NCI-H345 (cell line): ENCODE results near the gene SLC39A13.

Source experiments
- DNase-seq: peaks from one replicate; lab custom pipeline; 2025; lab: John Stamatoyannopoulos, UW

The SLC39A13 gene

DNA sequence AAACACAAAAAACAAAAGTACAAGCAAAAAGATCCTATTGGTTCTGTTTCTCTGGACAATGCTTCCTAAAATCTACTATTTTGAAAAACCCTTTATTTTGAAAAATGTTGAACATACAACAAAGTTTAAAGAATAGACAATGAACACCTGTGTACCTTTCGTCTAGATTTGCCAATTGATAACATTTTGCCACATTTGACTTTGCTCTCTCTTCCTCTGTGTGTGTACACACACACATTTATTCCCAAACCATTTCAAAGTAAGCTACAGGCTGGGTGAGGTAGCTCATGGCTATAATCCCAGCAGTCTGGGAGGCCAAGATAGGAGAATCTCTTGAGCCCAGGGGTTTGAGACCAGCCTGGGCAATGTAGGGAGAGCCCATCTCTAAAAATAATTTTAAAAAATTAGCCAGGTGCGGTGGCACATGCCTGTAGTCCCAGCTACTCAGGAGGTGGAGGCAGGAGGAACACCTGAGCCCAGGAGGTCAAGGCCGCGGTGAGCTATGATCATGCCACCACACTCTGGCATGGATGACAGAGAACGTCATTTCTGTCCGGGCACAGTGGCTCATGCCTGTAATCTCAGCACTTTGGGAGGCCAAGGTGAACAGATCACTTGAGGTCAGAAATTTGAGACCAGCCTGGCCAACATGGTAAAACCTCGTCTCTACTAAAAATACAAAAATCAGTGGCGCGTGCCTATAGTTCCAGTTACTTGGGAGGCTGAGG lies 23.1 kb downstream of the SLC39A13 start:
- no peak for DNase-seq

DNA sequence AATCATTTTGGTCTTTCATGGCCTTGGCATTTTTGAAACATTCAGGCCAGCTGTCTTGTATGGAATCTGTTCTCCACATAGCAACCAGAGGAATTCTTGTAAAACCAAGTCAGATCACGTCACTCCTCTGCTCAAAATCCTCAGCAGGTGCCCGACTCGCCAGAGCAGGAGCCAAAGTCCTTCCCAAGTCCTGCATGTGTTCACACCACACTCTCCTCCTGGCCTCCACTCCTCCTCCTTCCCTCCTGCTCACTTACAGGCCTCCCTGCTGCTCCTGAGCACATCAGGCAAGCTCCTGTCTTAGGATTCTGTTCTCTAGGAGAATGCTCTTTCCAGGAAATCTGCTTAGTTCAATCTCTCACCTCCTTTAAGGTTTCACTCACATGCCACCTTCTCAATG lies 24.8 kb downstream of the SLC39A13 start:
- DNase-seq, result no peak

DNA sequence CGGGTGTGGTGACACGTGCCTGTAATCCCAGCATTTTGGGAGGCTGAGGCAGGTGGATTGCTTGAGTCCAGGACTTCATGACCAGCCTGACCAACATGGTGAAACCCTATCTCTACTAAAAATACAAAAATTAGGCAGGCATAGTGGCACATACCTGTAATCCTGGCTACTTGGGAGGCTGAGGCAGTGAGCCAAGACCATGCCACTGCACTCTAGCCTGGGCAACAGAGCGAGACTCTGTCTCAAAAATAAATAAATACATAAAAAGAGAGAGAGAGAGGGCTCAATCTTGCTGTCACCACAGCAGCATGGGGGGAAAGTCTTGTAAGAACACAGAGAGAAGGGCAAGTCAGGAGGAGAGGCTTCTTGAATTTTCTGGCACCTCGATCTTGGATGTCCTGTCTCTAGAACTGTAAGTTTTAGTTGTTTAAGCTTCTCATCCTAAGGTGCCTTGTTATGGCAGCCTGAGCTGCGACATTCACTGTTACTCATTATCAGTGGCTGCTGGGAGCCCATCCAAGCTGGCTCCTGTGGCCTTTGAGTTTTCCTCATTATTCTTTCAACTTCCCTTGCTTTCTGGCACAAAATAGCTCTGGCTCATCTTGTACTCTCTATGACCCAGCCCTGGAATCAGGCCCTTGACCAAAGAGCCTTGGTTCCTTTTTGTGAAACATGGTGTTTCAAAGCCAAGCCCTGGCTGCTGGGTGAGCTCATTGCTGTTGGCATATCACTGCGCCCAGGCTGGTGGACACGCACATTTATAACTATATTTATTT lies 25.8 kb downstream of the SLC39A13 start:
- DNase-seq, result no peak

DNA sequence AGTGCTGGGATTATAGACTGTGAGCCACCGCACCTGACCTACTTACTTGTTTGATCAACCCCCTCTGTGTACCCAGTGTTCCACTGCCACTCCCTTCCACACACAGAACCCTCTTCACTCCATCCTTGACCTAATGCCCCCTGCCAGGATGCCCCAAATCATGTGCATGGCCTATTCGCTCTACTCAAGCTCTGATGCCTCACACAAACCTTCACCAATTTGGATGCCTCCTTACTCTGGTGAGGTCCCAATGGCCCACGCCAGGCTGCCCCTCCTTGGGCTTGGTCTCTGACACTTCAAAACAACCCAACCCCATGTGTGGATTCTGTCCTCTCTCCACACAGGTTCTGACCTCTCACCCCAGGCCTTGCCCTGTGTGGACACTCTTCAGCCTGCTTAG lies 27.3 kb downstream of the SLC39A13 start:
- DNase-seq, result no peak

DNA sequence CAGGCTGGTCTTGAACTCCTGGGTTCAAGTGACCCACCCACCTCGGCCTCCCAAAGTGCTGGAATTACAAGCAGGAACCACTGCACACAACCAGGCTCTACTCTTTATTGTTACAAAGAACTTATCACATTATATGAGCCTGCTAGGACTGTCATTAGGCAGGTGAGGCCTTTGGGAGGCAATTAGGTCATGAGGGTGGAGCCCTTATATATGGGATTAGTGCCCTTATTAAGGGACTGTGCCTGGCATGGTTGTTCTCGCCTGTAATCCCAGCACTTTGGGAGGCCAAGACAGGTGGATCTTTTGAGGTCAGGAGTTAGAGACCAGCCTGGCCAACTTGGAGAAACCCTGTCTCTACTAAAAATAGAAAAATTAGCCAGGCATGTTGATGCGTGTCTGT lies 28.3 kb downstream of the SLC39A13 start:
- no peak for DNase-seq

DNA sequence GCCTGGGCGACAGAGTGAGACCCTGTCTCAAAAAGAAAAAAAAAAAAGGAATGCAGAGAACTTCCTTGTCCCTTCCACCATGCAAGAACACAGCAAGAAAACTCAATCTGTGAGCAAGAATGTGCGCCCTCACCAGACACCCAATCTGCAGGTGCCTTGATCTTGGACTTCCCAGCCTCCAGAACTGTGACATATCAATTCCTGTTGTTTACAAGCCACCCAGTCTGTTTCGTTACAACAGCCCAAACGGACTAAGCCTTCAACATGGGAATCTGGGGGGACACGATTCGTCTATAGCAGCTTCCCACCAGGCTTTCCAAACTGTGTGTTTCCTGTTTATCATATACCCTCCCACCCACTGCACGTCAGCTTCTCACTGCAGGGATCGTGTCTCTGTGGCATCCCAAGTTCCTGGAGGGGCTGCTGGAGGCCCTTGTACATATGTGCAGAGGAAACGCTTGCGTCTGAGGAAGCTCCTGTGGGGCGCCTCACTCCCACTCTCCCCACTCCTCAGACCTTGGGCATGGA lies 28.9 kb downstream of the SLC39A13 start:
- DNase-seq, result no peak

DNA sequence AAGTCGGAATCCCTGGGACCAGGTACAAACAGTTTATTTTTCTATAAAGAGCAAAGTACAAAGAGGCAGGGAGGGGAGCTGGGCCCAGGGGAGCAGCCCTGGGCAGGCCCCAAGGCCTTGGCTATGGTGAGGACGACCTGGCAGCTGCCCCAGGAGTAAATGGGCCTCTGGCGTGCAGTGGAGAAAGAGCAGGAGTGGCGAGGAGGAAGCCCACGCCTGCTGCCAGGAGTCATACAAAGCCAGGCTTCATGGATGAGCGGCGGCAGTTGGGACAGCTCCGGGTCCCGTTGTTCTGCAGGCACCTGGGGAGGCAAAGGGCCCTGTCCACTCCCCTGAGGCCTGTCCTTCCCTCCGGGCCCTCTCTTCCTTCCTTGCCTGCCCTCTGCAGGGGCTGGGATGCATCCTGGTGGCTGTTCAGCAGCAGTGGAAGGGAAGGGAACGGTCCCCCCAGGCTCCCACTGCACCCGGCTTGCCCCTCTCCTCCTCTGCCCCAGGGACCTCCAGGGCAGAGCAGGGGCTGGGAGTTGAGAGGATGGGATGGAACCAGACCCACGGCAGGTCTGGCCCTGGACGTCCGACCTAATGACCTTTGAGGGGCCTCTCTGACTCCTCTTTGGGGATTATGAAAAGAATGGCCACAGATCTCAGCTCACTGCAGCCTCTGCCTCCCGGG lies 29.5 kb downstream of the SLC39A13 start:
- peak; percentile 52 for DNase-seq

DNA sequence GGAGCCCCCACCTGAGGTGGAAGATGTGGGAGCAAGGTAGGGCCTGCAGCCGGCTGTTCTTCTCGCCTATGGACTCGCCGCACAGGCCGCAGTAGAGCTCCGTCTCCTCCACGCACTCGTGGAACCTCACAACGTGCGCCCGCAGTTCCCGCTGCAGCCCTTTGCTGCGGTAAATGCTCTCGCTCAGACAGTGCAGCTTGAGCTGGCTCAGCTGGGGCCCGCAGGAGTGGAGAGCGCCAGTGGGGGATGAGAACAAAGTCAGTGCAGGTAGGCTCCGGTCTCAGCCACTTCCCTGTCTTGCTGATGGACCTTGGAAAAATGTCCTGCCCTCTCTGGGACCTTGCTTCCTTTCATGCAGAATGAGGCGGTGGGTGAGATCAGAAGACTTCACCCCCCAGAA lies 30.3 kb downstream of the SLC39A13 start:
- no peak for DNase-seq

DNA sequence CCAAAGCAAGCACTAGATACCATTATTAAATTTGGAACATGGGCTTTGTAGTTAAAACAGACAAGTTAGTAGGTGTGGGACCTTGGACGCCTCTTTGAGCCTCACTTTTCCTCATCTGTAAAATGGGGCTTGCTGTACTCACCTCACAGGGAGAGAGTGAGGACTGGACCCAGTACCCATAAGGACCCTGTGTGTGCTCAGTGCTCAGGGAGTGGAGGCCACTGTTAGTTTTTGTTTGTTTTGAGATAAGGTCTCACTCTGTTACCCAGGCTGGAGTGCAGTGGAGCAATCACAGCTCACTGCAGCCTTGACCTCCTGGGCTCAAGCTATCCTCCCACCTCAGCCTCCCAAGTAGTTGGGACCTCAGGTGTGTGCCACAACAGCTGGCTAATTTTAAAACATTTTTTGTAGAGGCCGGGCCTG lies 31.7 kb downstream of the SLC39A13 start:
- DNase-seq, result no peak

DNA sequence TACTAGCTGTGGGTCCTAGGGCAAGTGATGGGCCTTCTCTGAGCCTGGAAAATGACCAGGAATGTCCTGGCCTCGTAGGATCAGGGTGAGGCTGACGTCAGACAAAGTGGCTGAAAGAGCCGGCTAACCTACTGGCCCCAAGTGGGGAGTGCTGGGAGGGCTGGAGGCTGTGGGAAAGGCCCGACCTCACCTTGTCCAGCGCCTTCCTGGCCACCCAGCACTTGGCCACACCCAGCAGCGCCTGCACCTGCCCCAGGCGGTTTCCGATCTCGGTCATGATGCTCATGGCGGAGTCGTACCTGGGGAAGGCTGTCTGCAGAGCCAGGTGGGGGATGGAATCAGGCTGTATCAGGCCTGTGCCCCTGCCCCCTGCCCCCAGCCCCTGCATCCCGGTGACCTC lies 33.0 kb downstream of the SLC39A13 start:
- no peak for DNase-seq

DNA sequence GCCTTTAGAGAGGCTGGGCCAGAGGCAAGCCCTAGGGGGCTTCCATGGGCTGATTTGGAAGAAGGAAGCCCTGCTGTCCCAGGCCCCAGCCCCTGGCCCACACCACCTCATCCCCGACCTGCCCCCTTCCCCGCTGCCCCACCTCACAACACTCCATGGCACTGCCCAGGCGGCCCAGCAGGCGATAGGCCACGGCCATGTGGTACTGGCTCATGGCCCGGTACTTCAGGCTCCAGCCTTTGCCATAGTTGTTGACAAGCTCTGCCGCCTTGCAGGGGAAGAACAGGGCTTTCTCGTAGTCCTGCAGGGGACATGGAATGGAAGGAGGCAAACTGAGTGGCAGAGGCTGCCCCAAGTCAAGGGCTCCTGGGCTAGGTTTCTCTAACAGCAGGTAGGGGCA lies 34.1 kb downstream of the SLC39A13 start:
- DNase-seq, result no peak

DNA sequence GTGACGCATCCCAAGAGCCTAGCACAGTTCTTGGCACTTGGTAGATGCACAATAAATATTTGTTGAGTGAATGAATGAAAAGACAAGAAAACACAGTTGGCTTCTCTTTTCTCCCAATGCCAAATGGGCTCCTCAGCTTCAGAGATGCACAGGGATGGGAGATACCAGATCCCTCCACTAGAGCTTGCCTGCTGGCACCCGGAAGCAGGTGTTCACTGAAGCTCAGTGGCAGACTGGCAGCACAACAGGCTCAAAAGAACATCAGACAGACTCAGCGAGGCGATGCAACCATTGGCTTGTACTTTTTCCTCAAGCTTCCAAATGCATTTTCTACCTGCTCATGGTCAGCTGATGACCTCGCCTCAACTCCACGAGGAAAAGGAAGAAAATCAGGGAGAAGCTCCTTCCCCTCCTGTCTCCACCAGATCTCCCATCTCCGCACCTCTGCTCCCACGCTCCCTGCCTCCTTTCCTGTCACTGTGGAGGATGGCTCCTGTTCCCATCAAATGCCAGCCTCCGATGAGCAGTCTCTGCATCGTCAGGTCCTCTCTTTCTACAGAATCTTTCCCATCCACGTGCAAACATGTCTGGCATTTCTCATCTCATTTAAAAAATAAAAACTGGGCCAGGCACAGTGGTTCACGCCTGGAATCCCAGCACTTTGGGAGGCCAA lies 34.8 kb downstream of the SLC39A13 start:
- peak; percentile 61 for DNase-seq

DNA sequence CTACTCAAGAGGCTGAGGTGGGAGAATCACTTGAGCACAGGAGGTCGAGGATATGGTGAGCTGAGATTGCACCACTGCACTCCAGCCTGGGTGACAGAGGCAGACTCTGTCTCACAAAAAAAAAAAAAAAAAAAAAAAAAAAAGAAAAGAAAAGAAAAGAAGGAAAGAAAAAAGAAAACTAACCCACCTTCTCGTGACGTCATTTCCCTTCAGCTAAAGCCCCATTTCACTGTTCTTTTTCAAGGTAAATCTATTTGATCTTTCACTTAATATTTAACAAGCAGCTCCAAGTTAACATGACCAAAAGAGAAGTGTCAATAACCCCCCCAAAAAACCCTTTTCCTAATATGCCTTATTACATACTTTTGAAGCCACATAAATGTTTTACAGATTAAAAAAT lies 35.4 kb downstream of the SLC39A13 start:
- no peak for DNase-seq

DNA sequence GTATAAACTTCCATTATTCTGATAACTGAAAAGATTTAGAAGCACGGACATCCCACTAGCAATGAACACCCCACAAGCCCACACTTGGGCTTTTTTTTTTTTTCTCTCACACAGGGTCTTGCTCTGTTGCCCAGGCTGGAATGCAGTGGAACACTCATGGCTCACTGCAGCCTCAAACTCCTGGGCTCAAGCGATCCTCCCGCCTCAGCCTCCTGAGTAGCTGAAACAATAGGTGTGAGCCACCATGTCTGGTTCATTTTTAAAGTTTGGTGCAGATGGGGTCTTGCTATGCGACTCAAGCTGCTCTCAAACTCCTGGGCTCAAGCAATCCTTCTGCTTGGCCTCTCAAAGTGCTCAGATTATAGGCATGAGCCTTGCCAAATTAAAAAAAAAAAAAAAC lies 37.5 kb downstream of the SLC39A13 start:
- DNase-seq, result no peak

DNA sequence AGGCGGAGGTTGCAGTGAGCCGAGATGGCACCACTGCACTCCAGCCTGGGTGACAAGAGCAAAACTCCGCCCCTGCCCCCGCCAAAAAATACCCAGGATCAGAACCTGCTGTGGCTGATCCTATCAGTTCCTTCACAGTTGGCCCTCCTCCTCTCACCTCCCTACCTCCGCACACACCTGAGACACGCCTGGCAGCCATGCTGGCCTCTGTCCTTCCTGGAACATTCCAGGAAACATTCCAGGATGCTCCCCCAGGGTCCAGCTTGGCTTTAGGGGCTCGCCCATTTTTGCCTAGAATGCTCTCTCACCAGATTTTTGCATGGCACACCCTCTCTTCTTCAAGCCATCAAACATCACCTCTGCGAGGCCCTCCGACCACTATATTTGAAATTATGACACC lies 38.4 kb downstream of the SLC39A13 start:
- no peak for DNase-seq

DNA sequence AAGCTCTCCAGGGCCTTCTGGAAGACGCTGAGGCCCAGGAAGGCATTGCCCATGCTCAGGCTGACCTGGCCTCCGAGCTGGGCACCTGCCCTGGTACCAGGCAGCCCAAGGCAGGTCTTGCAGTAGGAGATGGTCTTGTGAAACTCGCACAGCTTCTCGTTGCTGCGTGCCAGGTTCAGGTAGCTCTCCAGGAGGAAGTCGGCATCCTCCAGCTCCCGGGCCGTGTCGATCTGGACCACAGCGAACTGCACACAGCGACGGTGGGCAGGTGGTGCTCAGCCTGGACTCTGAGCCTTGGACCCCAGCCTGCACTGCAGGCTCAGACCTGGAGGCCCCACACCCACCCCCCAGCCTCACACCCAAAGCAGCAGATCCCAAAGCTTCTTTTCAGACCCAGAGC lies 39.5 kb downstream of the SLC39A13 start:
- no peak for DNase-seq

DNA sequence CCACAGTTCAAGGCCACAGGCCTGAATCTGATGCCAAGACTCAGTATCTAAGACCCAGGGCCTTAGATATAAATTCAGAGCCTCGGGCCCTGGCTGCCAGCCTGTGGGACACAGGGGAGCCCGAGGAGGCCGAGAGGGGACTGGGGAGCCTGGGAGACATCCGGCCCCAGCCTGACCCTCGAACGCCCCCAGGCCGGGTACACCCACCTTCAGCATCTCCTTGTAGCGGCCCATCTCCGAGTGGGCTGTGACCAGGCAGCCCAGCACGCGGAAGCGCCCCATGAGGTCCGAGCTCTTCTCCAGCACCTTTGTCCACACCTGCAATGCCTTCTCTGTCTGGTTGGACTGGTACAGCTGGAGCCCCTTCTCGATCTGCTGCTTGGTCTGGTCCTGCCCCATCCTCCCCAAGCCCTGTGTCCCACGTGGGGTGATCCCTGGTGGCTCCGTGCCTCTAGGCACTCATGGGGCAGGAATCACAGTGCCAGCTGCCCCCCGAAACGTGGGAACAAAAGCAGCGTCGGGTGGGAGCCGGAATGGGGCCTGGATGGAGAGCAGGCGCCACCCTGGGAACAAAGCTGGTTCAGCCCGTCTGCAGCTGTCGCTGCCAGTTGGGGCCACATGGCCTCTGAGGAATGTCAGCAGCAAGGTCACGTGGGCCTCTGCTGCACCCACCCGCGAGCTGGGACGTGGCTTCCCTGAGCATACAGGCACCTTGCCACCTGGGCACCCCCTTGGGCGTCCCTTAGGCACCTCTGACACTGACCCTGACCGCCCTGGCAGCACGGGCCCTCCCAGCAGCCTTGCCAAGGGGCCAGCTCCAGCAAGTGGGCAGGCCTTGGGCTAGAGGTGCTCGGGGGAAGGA lies 40.4 kb downstream of the SLC39A13 start, which contains the start of gene RAPSN:
Gene RAPSN (minus strand): TSS at position 571 of the 862 bp plus-strand sequence. CDS start 172 bp downstream, at position 399.
- no peak for DNase-seq

DNA sequence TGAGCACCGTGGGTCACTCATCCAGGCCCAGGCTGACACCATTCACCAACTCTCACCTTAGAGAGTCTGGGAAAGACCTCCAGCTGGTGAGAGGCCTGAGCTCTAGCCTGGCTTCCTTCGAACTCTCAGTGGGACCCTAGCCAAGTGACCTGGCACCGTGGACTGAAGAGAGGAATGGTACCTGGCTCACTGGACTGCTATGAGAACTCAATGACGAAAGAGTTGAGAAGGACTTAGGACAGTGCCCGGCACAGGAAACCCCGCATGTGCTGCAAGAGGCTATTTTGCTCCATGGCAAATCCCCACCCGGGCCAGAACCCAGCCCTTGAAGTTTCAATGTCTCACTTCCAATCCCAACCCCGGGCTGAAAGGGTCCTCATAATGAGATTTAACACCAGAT lies 41.2 kb downstream of the SLC39A13 start:
- no peak for DNase-seq

DNA sequence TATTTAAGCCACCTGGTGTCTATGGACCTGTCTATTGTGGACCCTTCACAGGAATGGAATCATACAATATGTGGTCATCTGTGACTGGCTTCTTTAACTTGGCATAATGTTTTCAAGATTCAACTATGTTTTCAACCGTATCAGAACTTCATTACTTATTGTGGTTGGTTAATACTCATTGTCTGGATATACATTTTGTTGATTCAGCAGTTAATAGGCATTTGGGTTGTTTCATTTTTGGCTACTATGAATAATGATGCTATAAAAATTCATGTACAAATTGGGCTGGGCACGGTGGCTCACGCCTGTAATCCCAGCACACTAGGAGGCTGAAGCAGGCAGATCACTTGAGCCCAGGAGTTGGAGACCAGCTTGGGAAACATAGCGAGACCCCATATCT lies 43.0 kb downstream of the SLC39A13 start:
- DNase-seq, result no peak

DNA sequence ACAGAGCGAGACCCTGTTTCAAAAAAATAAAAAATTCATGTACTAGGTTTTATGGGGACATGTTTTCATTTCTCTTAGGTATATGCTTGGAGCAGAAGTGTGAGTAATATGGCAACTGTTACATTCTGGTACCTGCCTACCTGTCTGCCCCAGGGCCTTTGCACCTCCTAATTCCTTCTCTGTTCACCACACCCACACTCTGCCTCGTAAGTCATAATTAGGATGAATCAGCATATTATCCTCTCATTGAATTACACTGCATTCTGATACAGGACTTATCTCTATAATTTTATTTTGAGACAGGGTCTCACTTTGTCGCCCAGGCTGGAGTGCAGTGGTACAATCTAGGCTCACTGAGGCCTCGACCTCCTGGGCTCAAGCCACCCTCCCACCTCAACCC lies 43.6 kb downstream of the SLC39A13 start:
- no peak for DNase-seq

DNA sequence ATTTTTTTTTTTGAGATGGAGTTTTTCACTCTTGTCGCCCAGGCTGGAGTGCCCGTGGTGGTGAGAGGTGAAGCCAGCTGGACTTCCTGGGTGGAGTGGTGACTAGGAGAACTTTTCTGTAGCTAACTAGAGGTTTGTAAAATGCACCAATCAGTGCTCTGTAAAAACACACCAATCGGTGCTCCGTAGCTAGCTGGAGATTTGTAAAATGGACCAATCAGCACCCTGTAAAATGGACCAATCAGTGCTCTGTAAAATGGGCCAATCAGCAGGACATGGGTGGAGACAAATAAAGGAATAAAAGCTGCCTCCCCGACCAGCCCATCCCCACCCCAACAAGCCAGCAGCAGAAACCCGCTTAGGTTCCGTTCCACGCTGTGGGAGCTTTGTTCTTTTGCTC lies 45.0 kb downstream of the SLC39A13 start:
- no peak for DNase-seq
